NOMO-1 treated with DMSO at 0.1 percent for 48 hours (cell line): ENCODE results near the gene LINC00237.

Experiments used
- DNase-seq: peaks from one replicate; lab custom pipeline; 2025; ENCODE audit not compliant: unreplicated experiment; lab: John Stamatoyannopoulos, UW

The LINC00237 gene

GRCh38 chr20:21099751-21100577, 6.2 kb downstream of the LINC00237 start:
- DNase-seq, result peak; percentile 91

GRCh38 chr20:21096321-21097043, 9.7 kb downstream of the LINC00237 start:
- peak; percentile 64 for DNase-seq

- DNase-seq, result peak; percentile 22
These were observed 13.4 kb downstream of the LINC00237 start for GRCh38 chr20:21092806-21093205.

GRCh38 chr20:21090721-21091120, 15.4 kb downstream of the LINC00237 start:
- DNase-seq, result no peak

GRCh38 chr20:21090111-21090618, 16.0 kb downstream of the LINC00237 start:
- DNase-seq, result peak; percentile 98

- no peak for DNase-seq
These were observed 16.8 kb downstream of the LINC00237 start for GRCh38 chr20:21089391-21089790.

GRCh38 chr20:21087862-21088540, 18.2 kb downstream of the LINC00237 start:
- DNase-seq, result no peak

GRCh38 chr20:21083825-21084325, 22.3 kb downstream of the LINC00237 start:
- DNase-seq, result peak; percentile 19

- no peak for DNase-seq
These were observed 23.6 kb downstream of the LINC00237 start for GRCh38 chr20:21082584-21082983.

- DNase-seq, result no peak
These were observed 28.3 kb downstream of the LINC00237 start for GRCh38 chr20:21077809-21078345.

GRCh38 chr20:21076073-21076472, 30.1 kb downstream of the LINC00237 start:
- DNase-seq, result no peak

- no peak for DNase-seq
These were observed 30.7 kb downstream of the LINC00237 start for GRCh38 chr20:21075471-21075870.

- peak; percentile 81 for DNase-seq
These were observed 31.4 kb downstream of the LINC00237 start for GRCh38 chr20:21074605-21075336.

- no peak for DNase-seq
These were observed 38.9 kb downstream of the LINC00237 start for GRCh38 chr20:21067255-21067654.

- no peak for DNase-seq
These were observed 41.2 kb downstream of the LINC00237 start for GRCh38 chr20:21064924-21065323.

GRCh38 chr20:21063276-21063675, 42.9 kb downstream of the LINC00237 start:
- no peak for DNase-seq

GRCh38 chr20:21053002-21053762, 53.0 kb downstream of the LINC00237 start:
- peak; percentile 25 for DNase-seq

GRCh38 chr20:21052686-21053001, 53.5 kb downstream of the LINC00237 start:
- no peak for DNase-seq

- no peak for DNase-seq
These were observed 53.9 kb downstream of the LINC00237 start for GRCh38 chr20:21052241-21052640.

- no peak for DNase-seq
These were observed 55.4 kb downstream of the LINC00237 start for GRCh38 chr20:21050710-21051109.
